NOMO-1 treated with dmso at 0.1 percent for 144 hours (cell line): ENCODE data around the gene PLXNA1.

Experiments used
- DNase-seq: peaks from one replicate; lab custom pipeline; 2025; ENCODE audit not compliant: unreplicated experiment; lab: John Stamatoyannopoulos, UW

PLXNA1 gene

GRCh38 chr3:127001486-127002194, 18.7 kb downstream of the PLXNA1 start:
- DNase-seq = no peak

GRCh38 chr3:127002195-127003174, 19.6 kb downstream of the PLXNA1 start:
- DNase-seq = no peak

GRCh38 chr3:127003175-127003555, 20.2 kb downstream of the PLXNA1 start:
- no peak for DNase-seq

GRCh38 chr3:127003601-127004280, 20.8 kb downstream of the PLXNA1 start:
- no peak for DNase-seq

- no peak for DNase-seq
Observed at GRCh38 chr3:127004641-127005397, 21.9 kb downstream of the PLXNA1 start.

- no peak for DNase-seq
Observed at GRCh38 chr3:127005864-127006500, 23.1 kb downstream of the PLXNA1 start.

- no peak for DNase-seq
Observed at GRCh38 chr3:127006781-127007436, 24.0 kb downstream of the PLXNA1 start.

GRCh38 chr3:127008236-127008635, 25.3 kb downstream of the PLXNA1 start:
- no peak for DNase-seq

GRCh38 chr3:127009531-127009930, 26.6 kb downstream of the PLXNA1 start:
- DNase-seq = no peak

GRCh38 chr3:127011270-127011992, 28.5 kb downstream of the PLXNA1 start:
- DNase-seq = no peak

- no peak for DNase-seq
Observed at GRCh38 chr3:127012091-127012490, 29.2 kb downstream of the PLXNA1 start.

- no peak for DNase-seq
Observed at GRCh38 chr3:127013181-127013580, 30.3 kb downstream of the PLXNA1 start.

GRCh38 chr3:127013758-127014535, 31.0 kb downstream of the PLXNA1 start:
- no peak for DNase-seq

- DNase-seq = no peak
Observed at GRCh38 chr3:127014536-127015281, 31.8 kb downstream of the PLXNA1 start.

- no peak for DNase-seq
Observed at GRCh38 chr3:127015282-127016042, 32.5 kb downstream of the PLXNA1 start.

GRCh38 chr3:127016043-127016343, 33.1 kb downstream of the PLXNA1 start:
- no peak for DNase-seq

- DNase-seq = no peak
Observed at GRCh38 chr3:127016461-127016860, 33.5 kb downstream of the PLXNA1 start.
